Renal cortex interstitium (tissue), 11 donors: ENCODE results near the gene PPM1M. TPM values are rescaled to one million over a fixed set of nuclear protein-coding genes. Genes with fewer than 3 reads are reported as not detected.

Source experiments
- DNase-seq, 11 donors: peaks; one replicate each; pipeline ENCODE4 v3.0.0-alpha.2; 2013; ENCODE audit warnings: low read depth in 9 of 11, low spot score in 4 of 11; ENCODE audit errors: extremely low read depth in 1 of 11
- polyA plus RNA-seq, 3 donors: library from polyadenylated mRNA; unstranded; fragments of 120-200 nt; gene quantifications; one replicate each; pipeline ENCODE4 v1.2.1, GENCODE V29; 2013; ENCODE audit not compliant: insufficient read length in 3 of 3

The PPM1M gene
- polyA plus RNA-seq, 3 donors, result 17.9 to 20.4 (median 18.2) TPM

DNA sequence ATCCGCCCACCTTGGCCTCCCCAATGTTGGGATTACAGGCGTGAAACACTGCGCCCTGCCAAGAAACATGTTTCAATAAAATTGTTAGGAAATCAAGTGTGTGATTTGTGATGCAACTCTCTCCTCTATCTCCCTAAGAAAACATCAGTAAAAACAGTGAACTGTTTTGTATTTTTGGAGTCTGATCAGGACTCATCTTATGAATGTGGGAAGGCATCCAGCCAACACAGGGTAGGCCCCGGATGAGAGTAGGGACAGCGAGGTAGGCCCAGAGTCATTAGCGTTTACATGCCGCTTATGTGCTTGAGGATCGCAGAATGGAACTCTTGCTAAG lies 41.2 kb downstream of the PPM1M start:
- DNase-seq, result no peak

DNA sequence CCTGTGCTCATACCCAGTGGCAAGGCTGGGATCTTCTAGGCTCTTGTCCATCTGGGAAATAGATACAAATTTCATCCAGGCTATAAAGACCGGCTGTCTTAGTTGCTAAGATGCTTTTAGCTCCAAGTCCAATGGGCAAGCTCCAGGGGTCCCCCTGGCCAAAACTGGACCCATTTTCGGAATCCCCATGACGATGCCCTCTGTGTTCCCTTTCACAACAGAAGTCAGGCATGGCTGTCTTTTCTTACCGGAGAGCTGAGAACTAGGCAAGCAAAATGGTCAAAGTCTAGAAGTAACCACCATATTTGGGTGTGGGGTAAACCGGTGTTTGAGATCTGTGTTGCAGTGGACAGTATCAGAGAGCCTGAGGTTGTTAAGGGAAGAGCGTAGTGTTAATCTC lies 43.1 kb downstream of the PPM1M start:
- DNase-seq, result no peak

DNA sequence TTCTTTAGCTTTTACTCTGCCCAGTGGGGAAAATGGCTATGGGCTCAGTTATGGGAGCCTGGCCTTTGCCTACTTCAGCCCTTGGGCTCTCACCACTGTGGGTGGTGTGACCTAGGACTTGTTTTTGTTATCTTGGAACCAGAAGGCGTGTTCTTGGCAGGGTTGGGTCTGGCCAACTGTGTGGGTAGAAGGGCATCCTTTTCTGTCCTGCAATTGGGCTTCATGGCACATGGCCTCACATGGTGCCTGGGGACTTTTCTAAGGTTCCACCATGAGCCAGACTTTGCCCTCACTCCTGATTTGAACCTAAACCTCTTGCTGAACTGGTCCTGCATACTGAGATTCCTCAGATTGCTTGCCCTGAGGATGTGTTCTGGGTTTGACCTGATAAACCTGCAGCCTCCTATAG lies 43.8 kb downstream of the PPM1M start:
- DNase-seq, result no peak

DNA sequence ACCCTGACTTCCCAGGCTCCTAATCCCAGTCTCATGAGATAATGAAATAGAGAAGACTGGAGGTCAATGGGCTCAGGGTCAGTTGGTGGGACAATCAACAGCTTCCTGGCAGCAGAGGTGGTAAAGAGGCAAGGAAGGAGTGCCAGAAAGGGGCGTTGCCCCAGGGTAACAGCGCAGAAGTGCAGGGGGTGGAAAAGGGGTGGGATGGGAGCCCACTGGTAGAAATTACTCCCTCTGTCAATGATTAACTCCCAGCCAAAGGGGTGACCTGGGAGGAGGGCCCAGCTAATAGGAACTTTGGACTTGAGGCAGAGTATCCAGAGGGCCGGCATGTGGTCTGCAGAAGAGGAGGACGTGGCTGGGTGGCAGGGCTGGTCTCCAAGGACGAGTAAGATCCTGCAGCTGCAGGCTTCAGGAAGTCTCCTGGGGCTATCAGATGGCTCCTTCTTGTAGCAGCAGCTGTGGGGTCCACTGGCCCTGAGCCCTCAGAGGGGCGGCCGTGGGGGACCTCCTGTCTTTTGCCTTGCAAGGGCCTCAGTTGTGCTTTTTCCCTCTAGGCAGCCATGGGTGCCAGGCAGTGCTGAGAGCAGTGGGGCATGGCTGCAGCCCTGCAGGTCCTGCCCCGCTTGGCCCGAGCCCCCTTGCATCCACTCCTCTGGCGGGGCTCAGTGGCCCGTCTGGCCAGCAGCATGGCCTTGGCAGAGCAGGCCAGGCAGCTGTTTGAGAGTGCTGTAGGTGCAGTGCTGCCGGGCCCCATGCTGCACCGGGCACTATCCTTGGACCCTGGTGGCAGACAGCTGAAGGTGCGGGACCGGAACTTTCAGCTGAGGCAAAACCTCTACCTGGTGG lies 44.4 kb downstream of the PPM1M start:
- no peak for DNase-seq

DNA sequence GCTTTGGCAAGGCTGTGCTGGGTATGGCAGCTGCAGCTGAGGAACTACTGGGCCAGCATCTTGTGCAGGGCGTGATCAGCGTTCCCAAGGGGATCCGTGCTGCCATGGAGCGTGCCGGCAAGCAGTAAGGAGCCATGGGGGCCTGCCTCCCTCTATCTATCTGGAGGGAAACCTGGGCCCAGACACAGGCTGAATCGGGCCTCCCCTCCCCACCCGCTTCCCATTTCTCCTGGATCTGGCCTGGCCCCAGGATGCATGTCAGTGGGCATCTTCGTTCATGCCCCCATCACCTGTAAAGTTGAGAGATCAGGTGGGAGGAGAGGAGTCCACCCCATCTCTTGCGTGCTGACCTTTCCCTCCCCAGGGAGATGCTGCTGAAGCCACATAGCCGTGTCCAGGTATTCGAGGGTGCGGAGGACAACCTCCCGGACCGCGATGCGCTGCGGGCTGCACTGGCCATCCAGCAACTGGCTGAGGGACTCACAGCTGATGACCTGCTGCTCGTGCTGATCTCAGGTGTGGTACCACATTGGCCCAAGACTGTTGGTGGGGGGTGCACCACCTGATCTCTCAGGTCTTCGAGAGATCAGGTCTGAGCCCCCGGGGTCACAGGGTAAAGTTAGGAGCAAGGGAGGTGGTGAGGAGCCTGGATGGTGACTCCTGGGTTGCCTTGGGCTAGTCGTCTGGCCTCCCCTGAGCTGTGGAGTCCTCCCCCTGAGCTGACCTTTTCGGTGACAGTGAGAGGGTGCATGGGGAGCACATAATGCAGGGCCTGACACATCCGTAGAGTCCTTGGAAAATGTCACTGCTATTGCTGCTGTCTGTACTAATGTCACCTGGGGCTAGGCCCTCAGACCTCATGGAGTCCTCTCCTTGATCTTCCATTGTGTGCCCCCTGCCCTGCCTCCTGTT lies 45.3 kb downstream of the PPM1M start:
- no peak for DNase-seq

DNA sequence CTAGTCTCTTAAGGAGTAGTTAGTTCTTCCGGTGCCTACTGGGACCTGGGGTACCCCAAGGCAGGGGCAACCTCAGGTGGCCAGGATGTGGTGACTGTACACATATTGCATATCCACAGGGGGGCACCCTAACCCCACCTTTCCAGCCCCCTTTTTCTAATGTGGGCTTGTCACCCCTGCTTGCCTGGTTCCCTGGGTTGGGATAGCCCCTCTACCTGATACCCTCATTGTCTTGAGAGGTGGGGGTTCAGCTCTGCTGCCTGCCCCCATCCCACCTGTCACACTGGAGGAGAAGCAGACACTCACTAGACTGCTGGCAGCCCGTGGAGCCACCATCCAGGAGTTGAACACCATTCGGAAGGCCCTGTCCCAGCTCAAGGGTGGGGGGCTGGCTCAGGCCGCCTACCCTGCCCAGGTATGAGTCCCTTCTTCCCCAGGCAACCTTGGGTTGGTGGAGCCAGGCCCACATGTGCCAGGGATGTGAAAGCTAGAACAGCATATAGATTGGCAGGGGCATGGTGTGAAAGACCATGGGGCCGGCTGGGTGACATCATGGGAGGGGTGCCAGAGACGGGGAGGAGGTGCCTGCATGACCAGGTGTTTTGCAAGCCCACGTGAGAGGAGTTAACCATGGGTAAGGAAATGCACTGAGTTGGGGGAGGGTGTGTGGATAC lies 46.1 kb downstream of the PPM1M start:
- DNase-seq, result no peak

DNA sequence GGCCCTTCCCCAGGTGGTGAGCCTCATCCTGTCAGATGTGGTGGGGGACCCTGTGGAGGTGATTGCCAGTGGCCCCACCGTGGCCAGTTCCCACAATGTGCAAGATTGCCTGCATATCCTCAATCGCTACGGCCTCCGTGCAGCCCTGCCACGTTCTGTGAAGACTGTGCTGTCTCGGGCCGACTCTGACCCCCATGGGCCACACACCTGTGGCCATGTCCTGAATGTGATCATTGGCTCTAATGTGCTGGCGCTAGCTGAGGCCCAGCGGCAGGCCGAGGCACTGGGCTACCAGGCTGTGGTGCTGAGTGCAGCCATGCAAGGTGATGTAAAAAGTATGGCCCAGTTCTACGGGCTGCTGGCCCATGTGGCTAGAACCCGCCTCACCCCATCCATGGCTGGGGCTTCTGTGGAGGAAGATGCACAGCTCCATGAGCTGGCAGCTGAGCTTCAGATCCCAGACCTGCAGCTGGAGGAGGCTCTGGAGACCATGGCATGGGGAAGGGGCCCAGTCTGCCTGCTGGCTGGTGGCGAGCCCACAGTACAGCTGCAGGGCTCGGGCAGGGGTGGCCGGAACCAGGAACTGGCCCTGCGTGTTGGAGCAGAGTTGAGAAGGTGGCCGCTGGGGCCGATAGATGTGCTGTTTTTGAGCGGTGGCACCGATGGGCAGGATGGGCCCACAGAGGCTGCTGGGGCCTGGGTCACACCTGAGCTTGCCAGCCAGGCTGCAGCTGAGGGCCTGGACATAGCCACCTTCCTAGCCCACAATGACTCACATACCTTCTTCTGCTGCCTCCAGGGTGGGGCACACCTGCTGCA lies 46.9 kb downstream of the PPM1M start:
- no peak for DNase-seq

DNA sequence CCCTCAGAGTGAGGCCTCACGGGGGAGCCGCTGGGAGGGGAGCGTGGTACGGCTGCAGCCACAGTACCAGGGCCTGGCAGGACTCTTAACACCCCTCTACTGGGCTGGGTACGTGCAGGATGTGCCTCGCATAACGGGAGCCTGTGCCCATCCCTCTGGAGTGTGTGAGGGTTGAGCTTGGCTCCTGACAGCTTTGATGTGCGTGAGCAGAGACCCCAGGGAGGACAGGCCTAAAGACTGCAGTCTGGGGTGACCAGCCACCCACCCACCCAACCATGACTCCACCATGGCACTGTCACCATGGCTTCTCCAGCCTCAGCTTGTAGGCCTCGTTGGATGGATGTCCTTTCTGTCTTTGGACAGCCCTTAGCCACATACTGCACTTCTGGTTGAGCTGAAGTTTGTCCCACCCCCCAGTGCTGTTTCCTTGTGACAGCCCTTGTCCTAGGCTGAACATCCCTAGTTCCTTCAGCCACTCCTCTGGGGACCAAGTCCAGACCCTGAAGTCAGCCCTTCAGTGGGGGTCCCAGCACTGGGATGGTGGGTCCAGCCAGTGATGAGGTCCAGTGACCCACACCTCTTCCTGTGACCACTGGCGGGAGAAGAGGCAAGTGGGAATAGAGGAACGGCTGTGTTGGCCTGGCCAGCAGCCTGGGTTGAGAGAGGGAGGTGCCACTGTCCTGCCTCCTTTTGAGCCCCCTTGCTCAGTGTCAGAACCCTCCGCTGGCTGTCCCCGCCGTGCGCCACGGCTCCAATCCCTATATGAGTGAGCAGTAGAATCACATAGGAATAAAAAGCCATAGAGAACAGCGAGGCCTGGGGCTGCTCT lies 48.1 kb downstream of the PPM1M start:
- no peak for DNase-seq

DNA sequence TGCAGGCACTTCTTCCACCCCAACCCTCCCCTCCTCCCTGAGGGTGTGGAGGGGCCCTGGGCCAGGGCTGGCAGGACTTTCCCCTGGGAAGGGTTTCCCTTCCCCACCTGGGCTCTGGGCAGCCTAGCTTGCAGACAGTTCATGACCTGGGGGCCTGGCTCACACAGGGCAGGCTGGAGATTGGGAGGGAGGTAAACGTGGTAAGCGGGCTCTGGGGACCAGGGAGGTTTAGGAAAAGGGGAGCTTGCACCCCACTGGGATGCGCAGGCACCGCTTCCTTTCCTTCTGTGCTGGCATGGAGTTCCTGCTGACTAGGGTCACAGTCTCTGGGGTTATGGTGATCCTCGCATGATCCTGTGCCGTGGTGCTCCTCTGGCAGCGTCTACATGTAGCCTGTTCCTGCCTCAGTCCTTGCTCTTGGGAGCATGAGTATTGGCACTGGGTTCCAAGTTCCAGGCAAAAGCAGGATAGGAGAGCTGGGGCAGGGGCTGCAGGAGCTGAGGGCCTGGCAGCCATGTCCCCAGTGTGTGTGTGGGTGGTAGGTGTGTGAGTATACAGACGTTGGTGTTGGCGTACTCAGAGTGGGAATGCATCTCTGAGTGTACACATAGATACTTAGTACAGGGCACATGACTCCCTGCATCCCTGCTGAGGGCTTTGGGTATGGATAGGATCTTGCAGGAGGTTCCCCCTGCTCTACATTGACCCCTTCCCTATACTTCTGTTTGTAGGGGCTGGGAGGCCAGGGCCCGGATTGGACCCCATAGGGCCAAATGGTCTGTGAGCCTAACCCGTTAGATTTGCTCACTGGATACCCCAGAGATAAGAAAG lies 49.0 kb downstream of the PPM1M start:
- DNase-seq, result no peak

DNA sequence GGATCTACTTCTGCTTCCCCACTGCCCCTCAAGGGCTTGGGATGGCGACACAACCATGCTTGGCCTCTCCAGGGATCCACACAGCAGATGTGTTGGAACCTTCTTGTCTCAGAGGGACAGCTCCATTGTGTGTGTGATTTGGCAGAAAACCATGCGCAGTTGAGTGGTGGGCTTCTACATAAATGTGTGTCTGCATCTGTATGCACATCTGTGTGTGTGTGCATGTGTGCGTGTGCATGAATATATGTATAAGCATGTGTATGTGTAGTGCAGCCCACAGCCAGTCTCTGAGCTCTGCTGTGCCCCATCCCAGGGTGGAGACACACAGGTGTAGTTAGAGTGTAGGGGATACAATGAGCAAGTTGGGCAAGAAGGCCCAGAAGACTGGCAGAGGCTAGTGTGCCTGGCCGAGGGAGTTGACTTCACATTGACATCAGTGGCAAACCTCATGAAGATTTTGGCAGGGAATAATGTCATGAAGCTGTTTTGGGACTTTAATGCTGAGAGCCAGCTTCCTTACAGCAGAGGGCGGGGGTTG lies 50.2 kb downstream of the PPM1M start:
- DNase-seq, result no peak

DNA sequence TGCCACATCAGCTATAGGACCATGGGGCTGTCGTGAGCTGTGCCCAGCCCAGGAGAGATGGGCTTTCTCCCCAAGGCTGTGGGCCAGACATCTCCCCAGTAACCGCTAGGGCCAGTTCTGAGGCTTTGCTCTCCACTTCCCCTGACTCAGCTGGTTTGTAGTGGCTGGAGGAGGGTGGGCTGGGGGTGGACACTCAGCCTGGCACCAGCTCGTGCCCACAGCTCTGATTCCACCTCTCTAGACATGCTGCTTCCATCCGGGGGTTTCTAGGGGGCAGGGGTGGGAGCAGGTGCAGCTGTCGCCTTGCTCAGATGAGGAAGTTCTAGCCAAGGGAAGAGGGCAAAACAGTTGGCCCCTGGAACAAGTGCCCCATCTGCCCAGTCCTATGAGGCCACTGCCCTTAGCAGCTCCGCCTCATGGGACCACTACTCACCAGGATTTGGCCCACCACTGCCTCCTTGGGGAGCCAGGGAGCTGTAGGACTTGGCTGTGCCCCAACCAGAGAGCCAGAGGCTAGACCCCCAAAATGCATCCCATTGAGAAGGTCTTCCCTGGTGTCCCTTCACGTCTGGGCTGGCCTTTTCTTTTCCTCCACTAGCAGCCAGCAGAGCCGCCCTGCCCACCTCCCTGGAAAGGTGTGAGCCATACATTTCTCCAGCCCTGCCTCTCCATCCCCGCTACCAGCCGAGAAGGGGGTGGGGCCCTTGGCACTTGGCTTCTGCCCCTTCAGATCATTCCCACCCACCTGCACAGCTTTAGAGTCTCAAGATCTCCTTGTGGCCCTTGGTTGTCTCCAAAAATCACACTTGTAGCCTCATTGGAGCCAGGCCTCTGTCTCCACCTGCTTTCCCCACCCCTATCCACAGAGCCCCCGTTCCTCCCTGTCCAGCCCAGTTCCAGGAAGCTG lies 51.9 kb downstream of the PPM1M start:
- DNase-seq, result no peak

DNA sequence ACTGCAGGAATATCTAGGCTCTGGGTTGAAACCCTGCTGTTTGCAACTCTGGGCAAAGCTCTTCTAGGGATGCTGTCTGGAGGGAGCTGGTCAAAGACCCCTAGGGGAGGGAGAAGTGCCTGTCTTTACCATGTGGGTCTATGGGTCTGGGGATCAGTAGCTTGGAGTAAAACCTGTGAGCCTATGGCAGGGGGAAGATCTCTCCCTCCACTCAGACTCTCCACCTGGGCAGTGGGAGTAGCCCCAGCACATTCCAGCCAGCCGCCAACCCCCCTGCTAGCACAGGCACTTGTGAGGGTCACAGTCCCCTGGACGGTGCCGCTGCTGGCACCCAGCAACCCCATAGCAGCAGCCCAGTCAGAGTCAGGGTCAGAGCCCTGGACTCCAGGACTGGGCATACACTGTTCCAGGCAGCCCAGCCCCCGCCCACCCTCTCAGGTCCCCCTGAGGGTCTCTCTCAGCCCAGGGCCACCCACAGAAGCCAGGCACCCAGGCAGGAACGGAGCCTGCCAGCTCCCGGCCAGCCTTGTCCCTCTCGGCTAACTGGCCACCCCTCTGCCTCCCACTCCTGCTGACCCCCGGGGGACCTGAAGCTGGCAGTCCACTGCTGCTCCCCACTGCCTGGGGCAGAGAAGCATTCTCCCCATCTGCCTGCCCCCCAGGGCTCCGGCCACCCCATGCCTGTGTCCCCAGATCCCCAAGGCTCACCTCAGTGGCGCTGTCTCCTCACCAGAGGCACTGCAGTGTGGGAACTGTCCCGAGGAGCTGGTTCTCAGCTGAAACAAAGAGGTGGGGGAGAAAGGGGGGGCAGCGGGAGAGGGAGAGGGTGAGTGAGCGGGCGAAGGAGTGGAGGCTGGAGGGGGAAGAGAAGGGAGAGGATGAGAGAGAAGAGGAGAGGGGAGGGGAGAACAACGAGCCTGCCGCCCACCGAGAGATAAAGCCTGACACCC lies 52.9 kb downstream of the PPM1M start:
- peak in 2 of 11 donors; percentile 61 to 69 for DNase-seq

DNA sequence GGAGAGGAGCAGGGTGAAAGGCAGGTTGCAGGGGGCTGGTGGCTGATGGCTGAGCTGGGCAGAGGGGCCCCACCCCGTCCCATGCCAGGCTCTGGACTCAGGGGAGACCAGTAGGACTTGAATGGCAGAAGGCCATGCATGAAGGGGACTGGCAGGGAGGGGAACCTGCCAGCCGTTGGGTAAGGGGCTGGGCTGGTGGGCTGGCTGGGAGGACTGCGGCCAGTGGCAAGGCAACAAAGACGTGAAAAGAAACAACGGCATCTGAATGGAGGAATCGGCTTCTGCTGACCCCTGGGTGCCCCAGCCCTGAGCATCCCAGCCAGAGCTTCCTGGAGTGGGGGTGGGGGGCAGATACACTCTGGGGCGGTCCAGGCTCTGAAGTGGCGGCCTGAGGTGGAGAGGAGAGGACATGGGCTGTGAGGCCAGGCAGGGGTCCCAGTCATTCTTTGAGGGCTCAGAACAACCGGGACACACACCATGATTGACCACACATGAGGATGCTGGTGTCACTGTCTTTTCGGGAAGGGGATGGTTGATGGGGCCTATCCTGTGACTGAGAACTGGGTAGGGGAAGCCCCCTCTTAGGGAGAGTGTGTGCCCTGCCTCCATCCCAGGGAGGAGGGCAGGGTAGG lies 53.8 kb downstream of the PPM1M start:
- DNase-seq, result no peak
